ENCODE data around the gene CACHD1.

DNA sequence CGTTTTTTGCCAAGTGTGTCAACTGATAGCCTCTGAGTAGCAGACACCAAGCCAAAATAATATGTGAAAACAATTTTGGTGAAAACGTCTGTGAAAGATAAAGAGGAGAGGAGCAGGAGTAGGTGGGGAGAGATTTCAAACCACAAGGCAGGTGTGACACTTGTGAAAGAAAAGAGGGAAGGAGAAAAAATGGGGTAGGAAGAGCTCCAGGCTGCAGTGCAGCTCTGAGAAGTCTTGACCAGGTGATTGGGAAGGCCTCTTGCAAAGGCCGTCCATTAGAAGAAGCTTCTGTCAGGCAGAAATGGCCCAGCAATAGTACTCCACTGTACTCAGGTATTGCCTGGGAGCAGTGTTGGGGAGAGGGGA, 264.3 kb downstream of the CACHD1 start:
- TF ChIP-seq, protein P1, sequence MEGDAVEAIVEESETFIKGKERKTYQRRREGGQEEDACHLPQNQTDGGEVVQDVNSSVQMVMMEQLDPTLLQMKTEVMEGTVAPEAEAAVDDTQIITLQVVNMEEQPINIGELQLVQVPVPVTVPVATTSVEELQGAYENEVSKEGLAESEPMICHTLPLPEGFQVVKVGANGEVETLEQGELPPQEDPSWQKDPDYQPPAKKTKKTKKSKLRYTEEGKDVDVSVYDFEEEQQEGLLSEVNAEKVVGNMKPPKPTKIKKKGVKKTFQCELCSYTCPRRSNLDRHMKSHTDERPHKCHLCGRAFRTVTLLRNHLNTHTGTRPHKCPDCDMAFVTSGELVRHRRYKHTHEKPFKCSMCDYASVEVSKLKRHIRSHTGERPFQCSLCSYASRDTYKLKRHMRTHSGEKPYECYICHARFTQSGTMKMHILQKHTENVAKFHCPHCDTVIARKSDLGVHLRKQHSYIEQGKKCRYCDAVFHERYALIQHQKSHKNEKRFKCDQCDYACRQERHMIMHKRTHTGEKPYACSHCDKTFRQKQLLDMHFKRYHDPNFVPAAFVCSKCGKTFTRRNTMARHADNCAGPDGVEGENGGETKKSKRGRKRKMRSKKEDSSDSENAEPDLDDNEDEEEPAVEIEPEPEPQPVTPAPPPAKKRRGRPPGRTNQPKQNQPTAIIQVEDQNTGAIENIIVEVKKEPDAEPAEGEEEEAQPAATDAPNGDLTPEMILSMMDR (IDR thresholded peaks at IDR 0.05; ENCODE audit: control extremely low read depth in 1 of 3, insufficient read depth in 1 of 3, low read depth in 1 of 3, low read length in 3 of 3), result no peak
- TF ChIP-seq SIN3A (conservative IDR thresholded peaks at IDR 0.05 in 1 of 2, IDR thresholded peaks at IDR 0.05 in 1 of 2; ENCODE audit: low read depth in 1 of 2, low read length in 2 of 2), result no peak
- no peak for TF ChIP-seq EP300 (IDR thresholded peaks at IDR 0.05; ENCODE audit: borderline replicate concordance in 1 of 2, low read depth in 2 of 2, low read length in 2 of 2)
- no peak for TF ChIP-seq CHD2 (IDR thresholded peaks at IDR 0.05; ENCODE audit: low read length)
- TF ChIP-seq POLR2A (IDR thresholded peaks at IDR 0.05; ENCODE audit: control extremely low read depth in 1 of 2, low read depth in 2 of 2, low read length in 2 of 2), result no peak
- no peak for TF ChIP-seq JUN (IDR thresholded peaks at IDR 0.05; ENCODE audit: low read depth, low read length)
- TF ChIP-seq EGR1 (IDR thresholded peaks at IDR 0.05; ENCODE audit: borderline replicate concordance, low read depth, low read length), result no peak
- TF ChIP-seq SP1 (IDR thresholded peaks at IDR 0.05; ENCODE audit: low read depth, low read length), result no peak

All from H1 (cell line).